ENCODE results near the gene CYRIA.

The CYRIA gene

GRCh38 chr2:16682431-16683118 lies 16.9 kb upstream of the CYRIA start:
- no peak for TF ChIP-seq ZNF274 (IDR thresholded peaks at IDR 0.05; ENCODE audit: low read depth, low read length)
- no peak overlapping the region for H3K4me3 ChIP-seq (ENCODE audit: low read length)

- no peak overlapping the region for H3K4me3 ChIP-seq (ENCODE audit: low read length)
- TF ChIP-seq ZNF274 (IDR thresholded peaks at IDR 0.05; ENCODE audit: low read depth, low read length), result no peak
These were observed 15.1 kb upstream of the CYRIA start for GRCh38 chr2:16680781-16681180.

DNA sequence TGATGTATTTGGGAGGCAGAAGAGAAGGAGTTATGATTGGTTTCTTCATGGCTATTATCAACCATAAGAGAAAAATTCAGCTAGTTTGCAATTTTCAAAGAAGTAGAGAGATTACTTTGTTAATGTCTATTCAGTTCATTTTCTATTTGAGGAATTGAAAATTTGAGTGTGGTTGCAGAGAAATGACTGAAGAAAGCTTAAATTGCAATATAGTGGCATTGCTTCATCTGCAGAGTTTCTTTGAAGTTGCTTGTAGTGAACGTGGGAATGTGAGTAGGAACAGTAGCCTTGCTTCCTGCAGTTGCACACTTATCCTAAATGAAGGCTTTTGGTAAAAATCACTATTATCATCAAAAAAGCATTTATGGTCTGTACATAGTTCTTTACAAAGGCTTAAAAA lies 14.7 kb upstream of the CYRIA start:
- H3K4me3 ChIP-seq (ENCODE audit: low read length), result no peak overlapping the region
- no peak for TF ChIP-seq ZNF274 (IDR thresholded peaks at IDR 0.05; ENCODE audit: low read depth, low read length)

- no peak overlapping the region for H3K4me3 ChIP-seq (ENCODE audit: low read length)
- no peak for TF ChIP-seq ZNF274 (IDR thresholded peaks at IDR 0.05; ENCODE audit: low read depth, low read length)
These were observed 13.3 kb upstream of the CYRIA start for GRCh38 chr2:16678964-16679363.

DNA sequence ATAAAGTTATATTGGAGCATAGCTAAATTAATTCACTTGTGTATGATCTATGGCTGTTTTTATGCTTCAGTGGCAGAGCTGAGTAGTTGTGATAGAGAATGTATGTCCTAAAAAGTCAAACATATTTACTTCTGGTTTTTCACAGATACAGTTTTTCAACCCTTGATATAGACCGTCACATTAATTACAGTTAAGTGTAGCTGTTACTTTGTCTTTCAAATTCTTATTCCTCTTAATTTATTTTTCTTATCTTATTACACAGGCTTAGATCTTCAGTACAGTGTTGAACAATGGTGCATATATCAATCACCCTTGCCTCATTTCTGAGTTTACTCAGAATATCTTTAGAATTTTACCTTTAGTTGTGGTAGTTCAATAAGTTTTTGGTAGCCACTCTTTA lies 12.2 kb upstream of the CYRIA start:
- H3K4me3 ChIP-seq (ENCODE audit: low read length), result no peak overlapping the region
- no peak for TF ChIP-seq ZNF274 (IDR thresholded peaks at IDR 0.05; ENCODE audit: low read depth, low read length)

DNA sequence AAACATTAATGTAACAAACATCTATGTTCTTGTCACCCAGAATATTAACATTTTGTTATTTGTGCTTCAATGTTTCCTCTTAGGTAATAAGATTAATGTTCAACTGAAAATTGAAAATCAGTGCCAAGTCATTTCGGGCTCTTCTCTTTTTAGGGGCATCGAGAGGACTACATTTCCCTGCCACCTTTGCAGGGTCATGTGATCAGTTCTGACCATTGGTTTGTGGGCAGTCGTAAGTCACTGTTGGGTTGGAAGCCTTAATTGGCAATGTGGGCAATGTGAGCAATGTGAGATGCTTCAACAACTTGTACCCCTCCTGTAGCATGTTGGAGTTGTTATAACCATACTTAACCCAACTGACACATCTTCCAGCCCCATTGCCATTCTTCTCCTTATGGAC lies 10.1 kb upstream of the CYRIA start:
- no peak overlapping the region for H3K4me3 ChIP-seq (ENCODE audit: low read length)

DNA sequence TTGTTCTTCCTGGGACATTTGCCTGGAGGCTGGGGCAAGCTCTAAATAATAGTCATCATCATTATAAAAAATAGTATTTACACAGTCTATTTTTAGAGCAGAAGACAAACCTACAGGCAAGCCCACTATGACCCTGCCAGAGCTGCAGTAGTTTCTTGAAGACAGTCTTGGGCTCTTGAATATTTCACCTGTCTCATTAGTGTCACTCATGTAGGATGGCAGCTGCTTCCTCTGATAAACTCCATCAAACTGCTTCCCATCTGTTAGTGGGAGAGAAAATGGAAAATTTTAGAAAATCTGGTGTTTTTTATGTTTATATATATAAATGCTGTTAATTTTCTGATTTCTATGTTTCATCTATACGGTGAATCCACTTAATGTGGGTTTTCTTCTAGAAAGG lies 8.5 kb upstream of the CYRIA start:
- H3K4me3 ChIP-seq (ENCODE audit: low read length), result no peak overlapping the region
- no peak for TF ChIP-seq ZNF274 (IDR thresholded peaks at IDR 0.05; ENCODE audit: low read depth, low read length)

More for the DNA sequence above, 10.1 kb upstream of the CYRIA start:
- TF ChIP-seq ZNF274 (IDR thresholded peaks at IDR 0.05; ENCODE audit: low read depth, low read length), result no peak

GRCh38 chr2:16671760-16672159 lies 6.1 kb upstream of the CYRIA start:
- no peak for TF ChIP-seq ZNF274 (IDR thresholded peaks at IDR 0.05; ENCODE audit: low read depth, low read length)
- H3K4me3 ChIP-seq (ENCODE audit: low read length), result no peak overlapping the region

GRCh38 chr2:16669388-16669787 lies 3.8 kb upstream of the CYRIA start:
- no peak for TF ChIP-seq ZNF274 (IDR thresholded peaks at IDR 0.05; ENCODE audit: low read depth, low read length)

GRCh38 chr2:16666449-16666801 lies 791 bp upstream of the CYRIA start:
- no peak overlapping the region for H3K4me3 ChIP-seq (ENCODE audit: low read length)
- no peak for TF ChIP-seq ZNF274 (IDR thresholded peaks at IDR 0.05; ENCODE audit: low read depth, low read length)

More at GRCh38 chr2:16669388-16669787, 3.8 kb upstream of the CYRIA start:
- H3K4me3 ChIP-seq (ENCODE audit: low read length), result no peak overlapping the region

DNA sequence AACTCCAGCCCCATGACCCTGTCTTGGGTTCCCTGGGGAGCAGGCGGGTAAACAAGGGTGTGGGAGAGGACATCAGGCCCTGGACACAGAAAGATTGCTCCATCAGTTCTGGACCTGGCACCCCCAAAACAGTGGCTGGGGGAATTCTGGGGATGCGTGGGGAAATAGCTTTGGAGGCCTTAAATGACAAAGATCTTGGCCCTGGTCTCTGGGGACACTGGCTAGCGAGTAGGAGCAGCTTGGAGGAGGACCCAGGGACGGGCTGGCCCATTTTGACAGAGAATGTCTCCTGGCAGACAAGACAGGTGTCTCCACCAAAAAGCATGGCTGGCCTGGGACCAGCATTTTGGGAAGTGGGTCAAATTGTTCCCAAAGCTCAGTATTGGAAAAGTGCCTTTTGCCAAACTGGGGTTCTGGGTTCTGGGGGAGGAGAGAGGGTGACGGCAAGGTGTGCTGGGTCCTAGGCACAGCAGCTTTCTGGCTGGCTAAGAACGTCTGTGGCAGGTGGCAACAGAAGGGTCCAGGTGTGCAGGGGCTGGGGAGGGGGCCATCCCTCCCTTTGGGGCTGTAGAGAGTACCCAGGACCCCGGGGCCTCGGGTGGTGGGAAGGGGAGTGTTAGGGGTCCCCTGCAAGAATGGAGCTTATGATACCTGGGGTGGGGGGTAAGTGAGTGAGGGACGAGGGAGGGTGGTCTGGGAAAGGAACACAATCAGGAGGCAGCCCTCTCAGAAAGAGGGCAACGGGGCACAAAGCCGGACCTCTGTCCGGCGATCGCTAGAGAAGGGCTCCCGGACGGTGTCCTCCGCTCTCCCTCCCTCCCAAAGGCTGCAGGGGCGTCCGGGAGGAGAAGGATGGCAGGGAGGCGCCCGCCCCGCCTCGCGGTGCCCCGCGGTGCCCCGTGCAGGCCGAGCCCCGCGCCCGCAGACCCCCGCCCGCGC lies 556 bp downstream of the CYRIA start:
- peak overlapping the region; percentile 18 for H3K4me3 ChIP-seq (ENCODE audit: low read length)
- TF ChIP-seq ZNF274 (IDR thresholded peaks at IDR 0.05; ENCODE audit: low read depth, low read length), result no peak

- no peak overlapping the region for H3K4me3 ChIP-seq (ENCODE audit: low read length)
- no peak for TF ChIP-seq ZNF274 (IDR thresholded peaks at IDR 0.05; ENCODE audit: low read depth, low read length)
These were observed 1.4 kb downstream of the CYRIA start for GRCh38 chr2:16664052-16664731.

- no peak overlapping the region for H3K4me3 ChIP-seq (ENCODE audit: low read length)
- no peak for TF ChIP-seq ZNF274 (IDR thresholded peaks at IDR 0.05; ENCODE audit: low read depth, low read length)
These were observed 2.3 kb downstream of the CYRIA start for GRCh38 chr2:16663121-16663905.

Data from GM08714 (cell line).